ENCODE results near the gene OR1M1. TPM values are rescaled to one million over a fixed set of nuclear protein-coding genes. Genes with fewer than 3 reads are reported as not detected.

OR1M1 gene
- total and polyA plus RNA-seq, 9 of the 15 experiments (the other 6 are each of a cell fraction or from before 2014, with no cell fraction given) = not detected

DNA sequence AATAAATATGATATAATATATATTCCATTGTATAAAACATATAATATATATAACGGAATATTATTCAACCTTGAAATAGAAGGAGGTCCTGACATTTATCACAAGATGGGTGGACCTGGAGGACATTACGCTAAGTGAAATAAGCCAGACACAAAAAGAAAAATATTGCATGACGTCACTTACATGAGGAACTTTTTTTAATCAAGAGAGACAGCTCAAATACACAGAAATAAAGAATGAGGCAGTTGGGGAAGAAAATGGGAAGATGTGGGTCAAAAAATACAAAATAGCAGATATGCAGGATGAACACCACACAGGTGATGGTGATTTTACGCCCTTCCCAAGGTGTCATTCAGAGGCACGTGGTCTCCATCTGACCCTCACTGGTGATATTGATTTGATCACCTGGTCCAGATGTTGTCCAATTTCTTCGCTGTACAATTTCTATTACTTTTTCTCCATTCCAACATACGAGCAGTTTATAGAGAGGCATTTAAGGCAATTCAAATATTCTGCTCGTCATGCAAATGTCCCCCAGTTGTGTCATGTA, 52.8 kb downstream of the OR1M1 start (continued):
- no peak for TF ChIP-seq AFF1 (IDR thresholded peaks at IDR 0.05; ENCODE audit: low read depth in 1 of 2, partially characterized antibody in 2 of 2)
- 0 out of 2 replicates have a peak, but pooled peaks have one; percentile 17 for TF ChIP-seq RAD51 (IDR thresholded peaks at IDR 0.05; ENCODE audit: borderline replicate concordance, low read depth)
- no peak for TF ChIP-seq ZBTB33 (CRISPR knock-in tag; IDR thresholded peaks at IDR 0.05)
- TF ChIP-seq POLR2H (tag; IDR thresholded peaks at IDR 0.05; ENCODE audit: low read depth) = no peak
- no peak for TF ChIP-seq MBD1 (CRISPR knock-in tag; IDR thresholded peaks at IDR 0.05)
- no peak for TF ChIP-seq GATAD2A (IDR thresholded peaks at IDR 0.05)
- no peak for TF ChIP-seq SMARCE1 (IDR thresholded peaks at IDR 0.05)
- no peak for TF ChIP-seq HIVEP1 (CRISPR knock-in tag; IDR thresholded peaks at IDR 0.05)
- no peak for TF ChIP-seq HMG20A (CRISPR knock-in tag; conservative IDR thresholded peaks at IDR 0.05)
- TF ChIP-seq PCBP2 (IDR thresholded peaks at IDR 0.05; ENCODE audit: low read depth, low read length, poor library complexity, severe bottlenecking) = no peak
- no peak for TF ChIP-seq ELK3 (CRISPR knock-in tag; IDR thresholded peaks at IDR 0.05)
- TF ChIP-seq ZNF436 (CRISPR knock-in tag; IDR thresholded peaks at IDR 0.05) = no peak
- TF ChIP-seq, protein P1, sequence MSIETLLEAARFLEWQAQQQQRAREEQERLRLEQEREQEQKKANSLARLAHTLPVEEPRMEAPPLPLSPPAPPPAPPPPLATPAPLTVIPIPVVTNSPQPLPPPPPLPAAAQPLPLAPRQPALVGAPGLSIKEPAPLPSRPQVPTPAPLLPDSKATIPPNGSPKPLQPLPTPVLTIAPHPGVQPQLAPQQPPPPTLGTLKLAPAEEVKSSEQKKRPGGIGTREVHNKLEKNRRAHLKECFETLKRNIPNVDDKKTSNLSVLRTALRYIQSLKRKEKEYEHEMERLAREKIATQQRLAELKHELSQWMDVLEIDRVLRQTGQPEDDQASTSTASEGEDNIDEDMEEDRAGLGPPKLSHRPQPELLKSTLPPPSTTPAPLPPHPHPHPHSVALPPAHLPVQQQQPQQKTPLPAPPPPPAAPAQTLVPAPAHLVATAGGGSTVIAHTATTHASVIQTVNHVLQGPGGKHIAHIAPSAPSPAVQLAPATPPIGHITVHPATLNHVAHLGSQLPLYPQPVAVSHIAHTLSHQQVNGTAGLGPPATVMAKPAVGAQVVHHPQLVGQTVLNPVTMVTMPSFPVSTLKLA (conservative IDR thresholded peaks at IDR 0.05) = 0 out of 4 replicates have a peak, but pooled peaks of 1 of the 2 experiments have one; percentile 29
- TF ChIP-seq ZNF655 (CRISPR knock-in tag; IDR thresholded peaks at IDR 0.05) = no peak

Measured in K562 (cell line).